ENCODE measurements around the gene HSPA5. TPM values are rescaled to one million over a fixed set of nuclear protein-coding genes. Genes with fewer than 3 reads are reported as not detected.

The HSPA5 gene
- total RNA-seq = 152 TPM

DNA sequence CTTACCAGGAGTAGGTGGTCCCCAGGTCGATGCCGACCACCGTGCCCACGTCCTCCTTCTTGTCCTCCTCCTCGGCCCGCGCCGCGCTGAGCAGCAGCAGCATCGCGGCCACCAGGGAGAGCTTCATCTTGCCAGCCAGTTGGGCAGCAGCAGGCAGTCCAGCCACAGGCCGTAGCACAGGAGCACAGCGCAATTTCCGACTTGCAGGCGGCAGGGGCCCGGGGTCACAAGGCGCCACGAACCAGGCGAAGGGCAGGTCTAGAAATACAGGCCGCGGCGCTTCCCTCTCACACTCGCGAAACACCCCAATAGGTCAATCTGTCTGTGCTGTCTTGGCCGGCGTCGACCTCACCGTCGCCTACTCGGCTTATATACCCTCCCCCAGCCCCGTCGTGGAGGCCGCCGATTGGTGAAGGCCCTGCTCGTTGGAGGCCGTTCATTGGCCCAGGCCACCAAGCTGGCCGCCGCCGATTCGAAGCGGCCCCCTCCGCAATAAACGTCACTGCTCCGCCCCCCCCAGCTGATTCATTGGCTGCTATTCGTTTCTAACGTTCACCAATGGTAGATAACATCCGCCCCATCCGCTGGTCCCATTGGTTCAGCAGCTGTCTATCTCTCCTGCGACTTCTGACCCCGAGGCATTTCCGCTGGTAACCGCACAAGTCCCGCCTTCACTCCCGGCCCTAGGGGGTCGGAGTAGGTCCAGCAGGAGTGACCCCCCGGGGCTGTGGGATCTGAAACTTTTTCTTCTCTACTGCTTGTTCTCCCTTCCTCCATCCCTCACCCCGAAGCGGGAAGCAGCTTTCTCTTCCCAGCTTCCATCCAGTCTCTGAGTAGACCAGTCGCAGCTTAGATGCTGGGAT lies at the start of gene HSPA5:
HSPA5 (minus strand) TSS at position 344 of the 863 bp plus-strand sequence; CDS start at position 127, 217 bp downstream.

DNA sequence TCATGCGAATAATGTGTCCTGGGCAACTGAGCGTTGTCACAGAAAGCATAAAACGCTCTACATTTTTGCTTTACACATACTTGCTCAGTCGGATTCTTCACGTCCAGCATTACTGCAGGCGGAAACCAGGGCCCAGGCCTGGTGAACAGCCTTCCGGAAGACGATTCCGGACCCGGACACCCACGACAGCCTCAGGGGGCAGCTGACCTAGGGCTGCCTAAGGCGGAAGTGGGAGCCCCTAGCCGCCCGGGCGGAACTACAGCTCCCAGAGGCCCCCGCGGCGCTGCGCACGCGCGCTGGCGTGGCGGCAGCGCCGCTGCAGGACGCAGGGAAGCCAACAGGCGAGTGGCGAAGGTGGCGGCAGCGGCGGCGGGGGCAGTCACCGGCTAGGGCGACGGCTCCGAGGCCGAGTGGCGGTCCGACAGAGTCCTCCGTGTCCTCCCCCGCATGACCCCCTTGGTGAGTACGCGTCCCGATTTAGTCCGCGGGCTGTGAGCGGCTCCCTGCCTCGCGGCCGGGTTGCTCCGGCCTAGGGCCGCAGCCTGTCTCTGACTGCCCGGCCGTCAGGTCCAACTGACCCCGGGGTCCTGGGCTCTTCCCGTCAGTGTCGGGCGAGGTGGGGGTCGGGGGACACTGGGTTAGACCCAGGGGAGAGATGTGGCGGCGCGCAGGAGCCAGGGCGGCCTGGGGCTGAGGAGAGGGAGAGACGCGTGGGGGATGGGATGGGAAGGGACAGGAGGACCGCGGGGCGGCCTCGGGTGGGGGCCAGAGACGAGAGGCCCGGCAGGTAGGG lies 20.6 kb upstream of the HSPA5 start, which contains the start of gene GAPVD1:
GAPVD1 (plus strand) TSS at position 326 of the 793 bp plus-strand sequence. CDS start 37,096 bp downstream, outside the sequence.

DNA sequence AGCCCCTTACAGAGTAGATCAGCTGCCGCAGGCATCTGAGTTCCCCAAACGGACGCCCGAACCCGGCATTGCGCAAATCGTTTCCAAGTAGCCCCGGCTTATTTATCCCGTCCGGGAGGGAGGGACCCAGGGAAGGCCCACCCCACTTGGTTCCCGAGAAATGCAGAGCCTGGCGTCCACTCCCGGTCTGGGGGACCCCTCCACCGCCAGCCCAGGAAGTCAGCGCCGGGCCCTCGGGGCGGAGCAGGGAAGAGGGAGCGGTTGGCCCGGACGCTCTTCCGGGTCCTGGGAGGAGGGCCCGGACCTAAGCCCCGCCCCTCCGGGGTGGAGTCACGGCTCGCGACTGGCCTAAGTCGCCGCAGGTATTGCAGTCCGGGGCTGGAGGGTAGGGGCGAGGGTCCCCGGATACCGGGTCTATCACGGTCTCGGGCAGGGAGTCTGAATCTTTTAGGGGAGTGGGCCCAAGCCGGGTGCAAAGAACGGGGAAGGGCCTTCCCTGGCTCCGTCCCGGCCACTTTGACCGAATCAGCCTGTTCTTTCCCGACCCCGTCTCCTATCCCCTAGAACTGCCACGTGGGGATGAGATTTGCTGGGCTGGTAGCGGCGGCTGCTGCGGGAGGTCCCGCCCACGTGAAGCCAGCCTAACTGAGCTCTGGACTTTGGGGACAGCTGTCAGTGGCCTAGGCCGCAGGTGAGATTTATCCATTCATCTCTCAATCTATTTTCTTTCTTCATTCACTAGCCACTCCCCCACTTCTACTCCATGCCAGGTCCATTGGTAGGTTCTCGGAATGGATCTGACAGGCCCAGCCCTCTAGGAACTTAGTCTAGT lies 40.7 kb downstream of the HSPA5 start, which contains the start of gene RABEPK:
RABEPK (plus strand) TSS at position 327 of the 832 bp plus-strand sequence. CDS start 2,472 bp downstream, outside the sequence.

DNA sequence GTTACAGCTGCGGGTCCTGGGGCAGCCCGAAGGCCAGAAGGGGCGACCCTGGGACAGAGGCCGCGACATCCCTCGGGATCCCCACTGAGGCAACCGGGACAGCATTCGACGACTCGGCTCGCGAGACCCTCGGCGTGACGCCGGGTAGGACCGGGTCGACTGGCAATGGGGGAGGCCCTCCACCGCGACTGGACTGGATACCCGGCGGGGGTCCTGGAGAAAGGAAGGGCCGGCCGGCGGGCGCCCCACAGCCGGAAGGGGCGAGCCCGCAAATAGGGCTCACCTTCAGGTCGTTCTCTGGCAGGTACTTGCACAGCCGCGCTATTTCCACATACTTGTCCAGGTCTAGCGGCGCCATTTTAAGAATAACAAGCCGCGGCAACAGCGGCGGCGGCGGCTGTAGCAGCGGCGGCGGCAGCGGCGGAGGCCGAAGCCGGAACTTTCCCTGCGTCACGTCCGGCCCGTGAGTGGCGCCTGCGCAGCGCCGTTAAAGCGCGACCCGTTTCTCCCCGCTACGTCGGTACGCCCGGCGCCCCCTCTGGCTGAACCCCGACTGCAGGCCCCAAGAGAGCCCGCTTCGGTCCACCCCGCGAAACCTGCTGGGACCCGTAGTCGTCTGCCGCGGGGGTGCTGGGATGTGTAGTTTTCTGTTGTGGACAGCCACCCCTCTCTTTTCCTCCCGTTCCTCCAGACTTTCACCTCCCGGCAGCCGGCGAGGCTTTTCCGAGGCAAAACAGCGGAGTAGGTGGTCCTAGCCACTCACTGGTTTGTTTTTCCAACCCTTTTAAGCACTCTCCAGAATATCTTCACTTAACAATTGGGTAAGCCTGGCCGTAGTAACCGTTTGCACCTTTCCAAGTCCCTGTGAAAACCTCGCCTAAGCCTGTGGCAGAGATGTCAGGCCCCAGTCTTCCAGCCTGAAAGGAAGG lies 51.5 kb downstream of the HSPA5 start, which contains the start of gene PPP6C:
PPP6C (minus strand) TSS at position 443 of the 929 bp plus-strand sequence; CDS start at position 358, 85 bp downstream.

Small RNA genes within 50 kb of the gene (small RNA-seq; reads per million reads assigned to genes)
- not detected for gene AL354710.1 (ENCODE audit: low replicate concordance)

Other genes starting within 250 kb of the HSPA5 start
- 21.7 TPM for gene SCAI, start 97.8 kb downstream of the HSPA5 start, total RNA-seq
- 23.8 TPM for gene PPP6C, start 51.5 kb downstream of the HSPA5 start, total RNA-seq
- gene RABEPK, start 40.8 kb downstream of the HSPA5 start, total RNA-seq = 11.8 TPM
- gene GAPVD1, start 20.5 kb upstream of the HSPA5 start, total RNA-seq = 59.5 TPM

Measured in metanephros (tissue), 2 donors.